Keratinocyte (primary cell): ENCODE measurements around the gene ATP9B. TPM values are rescaled to one million over a fixed set of nuclear protein-coding genes. Genes with fewer than 3 reads are reported as not detected.

Source experiments
- DNase-seq: peaks from one replicate; pipeline ENCODE4 v3.0.0-alpha.2; 2011; ENCODE audit warnings: low read depth, missing footprints, low spot score
- FAIRE-seq: peaks from 2 replicates; lab custom pipeline; 2011; peaks lifted over from hg19 to GRCh38; lab: Jason Lieb, UNC
- H2AFZ ChIP-seq: 2 replicates; pipeline ENCODE4 v1.6.0; 2012; ENCODE audit warnings: low read length, control low read depth, inconsistent platforms; ENCODE audit not compliant: control insufficient read depth
- H3K27ac ChIP-seq: 2 replicates; pipeline ENCODE4 v1.5.1; 2011; ENCODE audit warnings: low read length; ENCODE audit not compliant: control insufficient read depth, insufficient read depth
- H3K27me3 ChIP-seq: 3 replicates; pipeline ENCODE4 v1.6.0; 2011; ENCODE audit warnings: low read length; ENCODE audit not compliant: control insufficient read depth, insufficient read depth; ENCODE audit errors: extremely low read depth
- H3K36me3 ChIP-seq, 2 experiments: 2 replicates in 1 of 2; 3 replicates in 1 of 2; pipeline ENCODE4 v1.5.1; 2011; ENCODE audit warnings: low read length in 2 of 2, mild to moderate bottlenecking in 1 of 2; ENCODE audit not compliant: control insufficient read depth in 2 of 2, insufficient read depth in 2 of 2; ENCODE audit errors: extremely low read depth in 1 of 2
- H3K4me1 ChIP-seq: 3 replicates; pipeline ENCODE4 v1.5.1; 2011; ENCODE audit warnings: low read length; ENCODE audit not compliant: control insufficient read depth, insufficient read depth; ENCODE audit errors: extremely low read depth
- H3K4me2 ChIP-seq: 3 replicates; pipeline ENCODE4 v1.6.0; 2011; ENCODE audit warnings: low read depth, low read length; ENCODE audit not compliant: control insufficient read depth, insufficient read depth; ENCODE audit errors: extremely low read depth
- H3K4me3 ChIP-seq, 3 experiments: fragments of 200-600 bp in 1 of 3; sonication (generic) in 1 of 3; 2 replicates in 2 of 3; 3 replicates in 1 of 3; pipeline ENCODE4 v1.5.1; 2011 to 2016; ENCODE audit warnings: low read length in 3 of 3, mild to moderate bottlenecking in 3 of 3, control low read depth in 2 of 3, inconsistent platforms in 1 of 3, low read depth in 1 of 3, mixed read lengths in 1 of 3, mixed run types in 1 of 3, moderate library complexity in 1 of 3; ENCODE audit not compliant: control insufficient read depth in 2 of 3, insufficient read depth in 2 of 3; ENCODE audit errors: extremely low read depth in 1 of 3
- H3K79me2 ChIP-seq: 2 replicates; pipeline ENCODE4 v1.6.0; 2012; ENCODE audit warnings: low read length; ENCODE audit not compliant: control insufficient read depth, insufficient read depth
- H3K9ac ChIP-seq: 3 replicates; pipeline ENCODE4 v1.6.0; 2011; ENCODE audit warnings: low read length; ENCODE audit not compliant: control insufficient read depth, insufficient read depth; ENCODE audit errors: extremely low read depth
- H3K9me1 ChIP-seq: 3 replicates; pipeline ENCODE4 v1.6.0; 2011; ENCODE audit warnings: low read length; ENCODE audit not compliant: control insufficient read depth, insufficient read depth; ENCODE audit errors: extremely low read depth
- H3K9me3 ChIP-seq: 2 replicates; pipeline ENCODE4 v1.5.1; 2012; ENCODE audit warnings: low read depth, low read length; ENCODE audit not compliant: control insufficient read depth
- H4K20me1 ChIP-seq: 3 replicates; pipeline ENCODE4 v1.6.0; 2011; ENCODE audit warnings: low read length; ENCODE audit not compliant: control insufficient read depth, insufficient read depth; ENCODE audit errors: extremely low read depth
- EZH2 ChIP-seq: IDR thresholded peaks from one replicate; pipeline ENCODE4 v1.6.1; 2012; ENCODE audit warnings: inconsistent platforms, mild to moderate bottlenecking, low read length, moderate library complexity
- dilution Hi-C: fragments of 300-500 bp; cut with MboI; formaldehyde crosslinking; loops from one replicate; pipeline ENCODE4 v1.7.0; 2020; ENCODE audit warnings: low sequenced_read_pairs; ENCODE audit not compliant: extremely low pct_ligation_motif_present
- polyA plus RNA-seq, 5 experiments: library from polyadenylated mRNA; depleted of rRNA in 3 of 5; stranded (reverse) in 3 of 5; stranded (forward) in 1 of 5; unstranded in 1 of 5; fragments of >200 nt; gene quantifications; 1 replicate in 1 of 5; 2 replicates in 3 of 5; 3 replicates in 1 of 5; pipeline versions ENCODE4 v1.2.1 to v1.2.3, GENCODE V29; 2011 to 2012; ENCODE audit warnings: missing spikeins in 2 of 5, low read depth in 1 of 5, low replicate concordance in 1 of 5
- TF ChIP-seq, protein P1 (sequence below), 3 experiments: IDR thresholded peaks in 1 of 3; conservative IDR thresholded peaks in 1 of 3; optimal IDR thresholded peaks in 1 of 3; 2 replicates in 2 of 3; 3 replicates in 1 of 3; pipeline versions ENCODE3 to v1.5.1; 2011; ENCODE audit warnings: low read length in 3 of 3, mild to moderate bottlenecking in 3 of 3, moderate library complexity in 2 of 3, control low read depth in 1 of 3, inconsistent platforms in 1 of 3; ENCODE audit not compliant: insufficient read depth in 2 of 3; ENCODE audit errors: extremely low read depth in 1 of 3

Gene ATP9B
- polyA plus RNA-seq, 1 donor (not counting 4 experiments of a cell fraction or from before 2014, with no cell fraction given), result 16.1 TPM

DNA sequence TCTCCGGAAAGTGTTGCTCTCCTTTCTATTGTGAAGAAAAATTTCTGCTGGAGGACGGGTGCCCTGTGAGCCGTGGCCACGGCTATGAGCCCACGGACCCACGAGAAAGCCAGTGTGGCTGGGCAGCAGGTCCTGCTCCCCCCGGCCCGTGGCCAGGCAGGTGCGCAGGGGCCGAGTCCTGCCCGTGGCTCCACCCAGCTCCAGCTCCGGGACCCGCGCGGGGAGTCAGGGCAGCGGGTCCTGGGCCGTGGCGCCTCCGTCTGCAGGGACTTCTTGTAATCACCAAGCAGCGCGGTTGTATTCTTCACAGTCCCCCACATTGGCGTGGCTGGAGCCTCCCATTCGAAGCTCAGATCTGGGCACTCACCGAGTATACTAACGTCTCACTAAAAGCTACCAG, 46.6 kb upstream of the ATP9B start:
- Histone ChIP-seq H3K4me2 (no peak overlapping the region), H4K20me1 (no peaks in the 10 kb centered on the region), H3K79me2 (no peaks in the 10 kb centered on the region), H2AFZ (no peak overlapping the region), H3K27ac (no peak overlapping the region), H3K4me1 (no peaks in the 10 kb centered on the region), H3K36me3 (no peaks in the 10 kb centered on the region), H3K9me3 (no peaks in the 10 kb centered on the region), H3K9ac (no peak overlapping the region), H3K4me3 (no peak overlapping the region), H3K27me3 (no peaks in the 10 kb centered on the region), H3K9me1 (no peaks in the 10 kb centered on the region)
- no peak for FAIRE-seq
- TF ChIP-seq, protein P1, sequence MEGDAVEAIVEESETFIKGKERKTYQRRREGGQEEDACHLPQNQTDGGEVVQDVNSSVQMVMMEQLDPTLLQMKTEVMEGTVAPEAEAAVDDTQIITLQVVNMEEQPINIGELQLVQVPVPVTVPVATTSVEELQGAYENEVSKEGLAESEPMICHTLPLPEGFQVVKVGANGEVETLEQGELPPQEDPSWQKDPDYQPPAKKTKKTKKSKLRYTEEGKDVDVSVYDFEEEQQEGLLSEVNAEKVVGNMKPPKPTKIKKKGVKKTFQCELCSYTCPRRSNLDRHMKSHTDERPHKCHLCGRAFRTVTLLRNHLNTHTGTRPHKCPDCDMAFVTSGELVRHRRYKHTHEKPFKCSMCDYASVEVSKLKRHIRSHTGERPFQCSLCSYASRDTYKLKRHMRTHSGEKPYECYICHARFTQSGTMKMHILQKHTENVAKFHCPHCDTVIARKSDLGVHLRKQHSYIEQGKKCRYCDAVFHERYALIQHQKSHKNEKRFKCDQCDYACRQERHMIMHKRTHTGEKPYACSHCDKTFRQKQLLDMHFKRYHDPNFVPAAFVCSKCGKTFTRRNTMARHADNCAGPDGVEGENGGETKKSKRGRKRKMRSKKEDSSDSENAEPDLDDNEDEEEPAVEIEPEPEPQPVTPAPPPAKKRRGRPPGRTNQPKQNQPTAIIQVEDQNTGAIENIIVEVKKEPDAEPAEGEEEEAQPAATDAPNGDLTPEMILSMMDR (optimal IDR thresholded peaks at IDR 0.05 in 1 of 3, IDR thresholded peaks at IDR 0.05 in 1 of 3, conservative IDR thresholded peaks at IDR 0.05 in 1 of 3; ENCODE audit: extremely low read depth in 1 of 3, insufficient read depth in 2 of 3, low read length in 3 of 3), result no peak
- TF ChIP-seq EZH2, result no peak
- no peak for DNase-seq
- dilution Hi-C loops, result no loop called here

DNA sequence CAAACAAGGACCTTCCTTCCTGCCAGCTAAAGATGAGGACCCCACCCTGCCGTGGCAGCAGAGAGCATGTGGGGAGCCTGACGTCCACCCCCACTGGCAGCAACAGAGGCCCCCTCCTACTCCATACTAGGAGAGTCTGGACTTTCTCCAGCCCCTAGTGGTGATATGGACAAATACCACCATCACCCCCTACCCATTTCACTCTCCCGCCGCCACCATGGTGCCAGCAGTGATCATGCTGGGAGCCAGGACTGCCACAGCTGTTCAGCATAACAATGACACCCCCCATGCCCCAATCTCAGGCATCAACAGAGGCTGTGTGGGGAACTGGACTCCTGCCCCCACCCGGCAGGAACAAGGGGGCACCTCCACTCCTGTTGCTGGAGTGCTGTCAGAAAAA, 42.7 kb upstream of the ATP9B start:
- H3K4me2 ChIP-seq, result no peak overlapping the region
- DNase-seq (no peak), FAIRE-seq (no peak)
- H2AFZ ChIP-seq, result no peak overlapping the region
- no peaks in the 10 kb centered on the region for H4K20me1 ChIP-seq
- H3K27ac ChIP-seq, result no peak overlapping the region
- H3K79me2 ChIP-seq, result no peaks in the 10 kb centered on the region
- no peaks in the 10 kb centered on the region for H3K27me3 ChIP-seq
- H3K9me1 ChIP-seq, result no peaks in the 10 kb centered on the region
- no peaks in the 10 kb centered on the region for H3K4me1 ChIP-seq
- H3K4me3 ChIP-seq, result no peak overlapping the region
- no peak for TF ChIP-seq EZH2
- TF ChIP-seq, protein P1 (optimal IDR thresholded peaks at IDR 0.05 in 1 of 3, IDR thresholded peaks at IDR 0.05 in 1 of 3, conservative IDR thresholded peaks at IDR 0.05 in 1 of 3; ENCODE audit: extremely low read depth in 1 of 3, insufficient read depth in 2 of 3, low read length in 3 of 3), result no peak
- no peaks in the 10 kb centered on the region for H3K36me3 ChIP-seq
- no peaks in the 10 kb centered on the region for H3K9me3 ChIP-seq
- dilution Hi-C loops, result no loop called here
- H3K9ac ChIP-seq, result no peak overlapping the region
